Endothelial cell of umbilical vein (primary cell): ENCODE results near the gene TPH2. TPM values are rescaled to one million over a fixed set of nuclear protein-coding genes. Genes with fewer than 3 reads are reported as not detected.

Experiments used
- BruUV-seq: library from RNA; stranded (reverse); fragments of 400-500 nt; replicated peaks from 2 replicates; lab custom pipeline; 2021; lab: Mats Ljungman, UMichigan
- CTCF ChIA-PET: fragments of 300-600, 350-600 bp; sonication (Branson Sonifier 250); formaldehyde crosslinking; loops from one replicate; lab custom pipeline; 2021; ENCODE audit warnings: antibody characterized with exemption, inconsistent platforms; lab: Charles Lee
- POLR2A ChIA-PET: fragments of 300-600, 350-600 bp; sonication (Branson Sonifier 250); formaldehyde crosslinking; loops from one replicate; lab custom pipeline; 2021; ENCODE audit warnings: antibody characterized with exemption, inconsistent platforms; lab: Charles Lee
- DNase-seq: peaks from one replicate; pipeline ENCODE4 v3.0.0-alpha.2; 2011; ENCODE audit warnings: low read depth, low spot score
- FAIRE-seq: peaks from 2 replicates; lab custom pipeline; 2011; peaks lifted over from hg19 to GRCh38; lab: Jason Lieb, UNC
- H2AFZ ChIP-seq: 2 replicates; pipeline ENCODE4 v1.6.0; 2012; ENCODE audit warnings: low read depth, low read length, control low read depth, inconsistent platforms
- H3K27ac ChIP-seq: 2 replicates; pipeline ENCODE4 v1.5.1; 2011; ENCODE audit warnings: low read depth, mild to moderate bottlenecking, control low read depth, low read length, moderate library complexity; ENCODE audit not compliant: insufficient read depth
- H3K27me3 ChIP-seq, 2 experiments: 2 replicates each; pipeline versions ENCODE4 v1.6.0 to v1.6.1; 2011; ENCODE audit warnings: low read length in 2 of 2, mixed read lengths in 1 of 2; ENCODE audit not compliant: control insufficient read depth in 2 of 2, insufficient read depth in 2 of 2
- H3K36me3 ChIP-seq, 2 experiments: 2 replicates in 1 of 2; 3 replicates in 1 of 2; pipeline ENCODE4 v1.5.1; 2011; ENCODE audit warnings: low read length in 2 of 2, mild to moderate bottlenecking in 1 of 2, moderate library complexity in 1 of 2; ENCODE audit not compliant: control insufficient read depth in 2 of 2, insufficient read depth in 2 of 2; ENCODE audit errors: extremely low read depth in 1 of 2
- H3K4me1 ChIP-seq: 3 replicates; pipeline ENCODE4 v1.5.1; 2011; ENCODE audit warnings: mild to moderate bottlenecking, low read length; ENCODE audit not compliant: control insufficient read depth, insufficient read depth; ENCODE audit errors: extremely low read depth
- H3K4me2 ChIP-seq: 2 replicates; pipeline ENCODE4 v1.6.1; 2011; ENCODE audit warnings: low read length, control low read depth, mixed read lengths; ENCODE audit not compliant: insufficient read depth
- H3K4me3 ChIP-seq, 3 experiments: fragments of 200-600 bp in 1 of 3; sonication (generic), shearing (Covaris generic) in 1 of 3; replicated peaks in 1 of 3; 2 replicates each; pipeline ENCODE4 v1.5.1; 2011 to 2016; ENCODE audit warnings: control low read depth in 3 of 3, low read length in 3 of 3, mild to moderate bottlenecking in 2 of 3, inconsistent platforms in 1 of 3, low read depth in 1 of 3, moderate library complexity in 1 of 3; ENCODE audit not compliant: insufficient read depth in 1 of 3
- H3K79me2 ChIP-seq: 2 replicates; pipeline ENCODE4 v1.6.0; 2012; ENCODE audit warnings: low read length, inconsistent platforms; ENCODE audit not compliant: control insufficient read depth, insufficient read depth
- H3K9ac ChIP-seq: replicated peaks from 2 replicates; pipeline ENCODE3; 2011; ENCODE audit warnings: low read length, control low read depth; ENCODE audit not compliant: insufficient read depth; ENCODE audit errors: extremely low read depth
- H3K9me1 ChIP-seq: replicated peaks from 3 replicates; pipeline ENCODE4 v1.6.0; 2011; ENCODE audit warnings: mild to moderate bottlenecking, low read length; ENCODE audit not compliant: control insufficient read depth, insufficient read depth; ENCODE audit errors: extremely low read depth
- H3K9me3 ChIP-seq: replicated peaks from 2 replicates; pipeline ENCODE4 v1.5.1; 2012; ENCODE audit warnings: low read length, inconsistent platforms; ENCODE audit not compliant: control insufficient read depth, insufficient read depth
- H4K20me1 ChIP-seq: replicated peaks from 2 replicates; pipeline ENCODE3; 2011; ENCODE audit warnings: mild to moderate bottlenecking, low read length; ENCODE audit not compliant: control insufficient read depth, insufficient read depth; ENCODE audit errors: extremely low read depth
- EZH2 ChIP-seq: IDR thresholded peaks from 2 replicates; pipeline ENCODE4 v1.6.1; 2012; ENCODE audit warnings: borderline replicate concordance, low read depth, mild to moderate bottlenecking, moderate library complexity, low read length, inconsistent platforms; ENCODE audit not compliant: severe bottlenecking
- GATA2 ChIP-seq: IDR thresholded peaks from 2 replicates; pipeline ENCODE4 v1.7.0; 2011; ENCODE audit warnings: low read depth, mild to moderate bottlenecking, moderate library complexity, mixed read lengths, low read length; ENCODE audit not compliant: insufficient read length, insufficient read depth
- POLR2A ChIP-seq: IDR thresholded peaks from 2 replicates; pipeline ENCODE4 v1.6.1; 2012; ENCODE audit warnings: low read depth, mild to moderate bottlenecking, control low read depth, low read length
- POLR2AphosphoS5 ChIP-seq: IDR thresholded peaks from 2 replicates; pipeline ENCODE4 v1.6.1; 2012; ENCODE audit warnings: low read depth, mild to moderate bottlenecking, control low read depth, low read length, moderate library complexity; ENCODE audit not compliant: insufficient read depth
- dilution Hi-C: fragments of 300-500 bp; cut with MboI; formaldehyde crosslinking; loops from one replicate; pipeline ENCODE4 v1.15.0; 2019; ENCODE audit warnings: low sequenced_read_pairs; ENCODE audit not compliant: extremely low pct_ligation_motif_present
- intact Hi-C: fragments of 100-400 bp; cut with micrococcal nuclease; formaldehyde crosslinking; loops from one replicate; pipeline ENCODE4 v1.10.0; 2022
- polyA plus RNA-seq, 4 experiments: library from polyadenylated mRNA; depleted of rRNA in 3 of 4; stranded (reverse) in 3 of 4; unstranded in 1 of 4; fragments of >200 nt; gene quantifications; 2 replicates each; pipeline versions ENCODE4 v1.2.1 to v1.2.3, GENCODE V29; 2011 to 2012; ENCODE audit warnings: missing spikeins in 1 of 4
- total RNA-seq: library from RNA; stranded (reverse); gene quantifications from 2 replicates; pipeline ENCODE4 v1.2.3, GENCODE V29; 2021
- TF ChIP-seq, protein P1 (sequence below), 2 donors: IDR thresholded peaks; 1 replicate in 1 of 2; 2 replicates in 1 of 2; pipeline ENCODE4 v1.5.1; 2011; ENCODE audit warnings: low read length in 2 of 2, mild to moderate bottlenecking in 2 of 2, moderate library complexity in 2 of 2, control low read depth in 1 of 2, inconsistent platforms in 1 of 2, low read depth in 1 of 2; ENCODE audit not compliant: insufficient read depth in 1 of 2; ENCODE audit errors: extremely low read depth in 1 of 2
- TF ChIP-seq, protein P2 (sequence below): IDR thresholded peaks from 2 replicates; pipeline ENCODE4 v1.6.1; 2011; ENCODE audit not compliant: insufficient read depth, insufficient read length

The TPH2 gene
- total and polyA plus RNA-seq, 2 donors (not counting 3 experiments of a cell fraction or from before 2014, with no cell fraction given) = not detected

DNA sequence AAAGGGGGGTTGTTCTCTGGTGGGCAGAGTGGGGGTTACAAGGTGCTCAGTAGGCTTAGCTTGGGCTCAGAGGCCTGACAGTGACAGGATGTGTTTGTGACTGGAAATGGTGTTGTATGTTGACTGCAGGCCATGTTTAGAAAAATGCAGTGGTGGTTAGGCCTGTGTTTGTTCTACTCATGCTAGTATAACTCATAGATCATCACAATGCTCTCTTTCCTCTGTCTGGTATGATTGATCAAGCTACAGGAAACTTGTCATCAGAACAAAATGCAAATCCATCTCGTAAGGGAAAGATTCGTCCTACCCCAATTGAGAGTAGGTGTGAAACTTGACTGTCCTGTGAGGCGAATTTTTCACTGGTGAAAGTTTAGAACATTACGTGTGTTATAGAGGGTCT is 11.8 kb downstream of the TPH2 start:
- POLR2A ChIA-PET = no interaction called here
- Histone ChIP-seq H3K79me2 (no peaks in the 10 kb centered on the region), H3K9me1 (no peaks in the 10 kb centered on the region), H3K27ac (no peak overlapping the region), H2AFZ (no peak overlapping the region), H3K36me3 (no peaks in the 10 kb centered on the region), H3K4me3 (no peak overlapping the region), H3K4me2 (no peak overlapping the region), H4K20me1 (no peaks in the 10 kb centered on the region), H3K9me3 (no peaks in the 10 kb centered on the region), H3K27me3 (peaks cover 3 to 4% of the 10 kb centered on the region in 2 experiments), H3K4me1 (no peaks in the 10 kb centered on the region), H3K9ac (no peak overlapping the region)
- no TSS peak for BruUV-seq
- no peak for FAIRE-seq
- TF ChIP-seq, protein P1, sequence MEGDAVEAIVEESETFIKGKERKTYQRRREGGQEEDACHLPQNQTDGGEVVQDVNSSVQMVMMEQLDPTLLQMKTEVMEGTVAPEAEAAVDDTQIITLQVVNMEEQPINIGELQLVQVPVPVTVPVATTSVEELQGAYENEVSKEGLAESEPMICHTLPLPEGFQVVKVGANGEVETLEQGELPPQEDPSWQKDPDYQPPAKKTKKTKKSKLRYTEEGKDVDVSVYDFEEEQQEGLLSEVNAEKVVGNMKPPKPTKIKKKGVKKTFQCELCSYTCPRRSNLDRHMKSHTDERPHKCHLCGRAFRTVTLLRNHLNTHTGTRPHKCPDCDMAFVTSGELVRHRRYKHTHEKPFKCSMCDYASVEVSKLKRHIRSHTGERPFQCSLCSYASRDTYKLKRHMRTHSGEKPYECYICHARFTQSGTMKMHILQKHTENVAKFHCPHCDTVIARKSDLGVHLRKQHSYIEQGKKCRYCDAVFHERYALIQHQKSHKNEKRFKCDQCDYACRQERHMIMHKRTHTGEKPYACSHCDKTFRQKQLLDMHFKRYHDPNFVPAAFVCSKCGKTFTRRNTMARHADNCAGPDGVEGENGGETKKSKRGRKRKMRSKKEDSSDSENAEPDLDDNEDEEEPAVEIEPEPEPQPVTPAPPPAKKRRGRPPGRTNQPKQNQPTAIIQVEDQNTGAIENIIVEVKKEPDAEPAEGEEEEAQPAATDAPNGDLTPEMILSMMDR (IDR thresholded peaks at IDR 0.05; ENCODE audit: extremely low read depth in 1 of 2, insufficient read depth in 1 of 2, low read depth in 1 of 2, low read length in 2 of 2) = no peak
- TF ChIP-seq GATA2 (no peak), POLR2AphosphoS5 (no peak)
- TF ChIP-seq, protein P2, sequence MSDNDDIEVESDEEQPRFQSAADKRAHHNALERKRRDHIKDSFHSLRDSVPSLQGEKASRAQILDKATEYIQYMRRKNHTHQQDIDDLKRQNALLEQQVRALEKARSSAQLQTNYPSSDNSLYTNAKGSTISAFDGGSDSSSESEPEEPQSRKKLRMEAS = no peak
- CTCF ChIA-PET = no interaction called here
- DNase-seq = no peak
- intact Hi-C loops (no loop called here), dilution Hi-C loops (no loop called here)

DNA sequence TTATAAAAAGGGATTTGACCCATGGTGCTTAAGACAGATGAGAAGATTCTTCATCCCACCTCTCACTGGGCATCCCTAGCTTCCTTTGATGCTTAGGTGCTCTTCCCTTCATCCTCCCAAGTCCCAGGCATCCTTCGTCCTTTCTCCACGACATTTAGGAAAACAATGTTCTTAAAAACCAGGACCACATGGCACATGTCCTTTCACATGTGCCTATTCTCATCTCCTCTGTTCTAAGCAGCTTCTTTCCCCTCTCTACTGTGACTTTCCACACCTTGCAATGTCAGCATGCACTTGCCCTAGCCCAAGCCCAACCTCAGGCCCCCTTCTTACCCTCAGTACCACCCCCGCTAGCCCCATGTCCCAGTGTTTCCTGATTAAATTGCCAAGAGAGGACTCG is 12.2 kb downstream of the TPH2 start:
- no peaks in the 10 kb centered on the region for H3K79me2 ChIP-seq
- H3K9me3 ChIP-seq = no peaks in the 10 kb centered on the region
- no peak overlapping the region for H3K9ac ChIP-seq
- no peaks in the 10 kb centered on the region for H3K4me1 ChIP-seq
- no peak overlapping the region for H2AFZ ChIP-seq
- H3K36me3 ChIP-seq = no peaks in the 10 kb centered on the region
- no TSS peak for BruUV-seq
- H3K27ac ChIP-seq = no peak overlapping the region
- FAIRE-seq (no peak), DNase-seq (no peak)
- H3K4me2 ChIP-seq = no peak overlapping the region
- TF ChIP-seq EZH2 = no peak
- no peak for TF ChIP-seq POLR2A
- TF ChIP-seq GATA2 = no peak
- TF ChIP-seq, protein P1 (IDR thresholded peaks at IDR 0.05; ENCODE audit: extremely low read depth in 1 of 2, insufficient read depth in 1 of 2, low read depth in 1 of 2, low read length in 2 of 2) = no peak
- CTCF ChIA-PET = no interaction called here
- intact Hi-C loops (no loop called here), dilution Hi-C loops (no loop called here)
- H3K9me1 ChIP-seq = no peaks in the 10 kb centered on the region
- POLR2A ChIA-PET = no interaction called here
- H4K20me1 ChIP-seq = no peaks in the 10 kb centered on the region
- peaks cover 3 to 4% of the 10 kb centered on the region in 2 experiments for H3K27me3 ChIP-seq
- no peak overlapping the region for H3K4me3 ChIP-seq
